H9 (cell line): ENCODE results near the gene DEFB108B. TPM values are rescaled to one million over a fixed set of nuclear protein-coding genes. Genes with fewer than 3 reads are reported as not detected.
"Not testable (repeated sequence)": the region's sequence is repeated elsewhere in the genome, so short reads cannot be mapped to it uniquely, and the experiment has no call there.

Source experiments
- DNase-seq: peaks from one replicate; pipeline ENCODE4 v3.0.0-alpha.2; 2017
- H2AFZ ChIP-seq: one replicate; pipeline ENCODE4 v1.6.1; 2013; ENCODE audit warnings: mild to moderate bottlenecking, low read length, control low read depth, moderate library complexity
- H2AK5ac ChIP-seq: 2 replicates; pipeline ENCODE4 v1.6.1; 2013; ENCODE audit warnings: low read length, control low read depth, mixed read lengths; ENCODE audit not compliant: insufficient read length
- H2BK120ac ChIP-seq: one replicate; pipeline ENCODE4 v1.6.1; 2013; ENCODE audit warnings: low read depth, mild to moderate bottlenecking, low read length, control low read depth, inconsistent platforms; ENCODE audit not compliant: poor library complexity, severe bottlenecking
- H2BK12ac ChIP-seq: 2 replicates; pipeline ENCODE4 v1.6.1; 2013; ENCODE audit warnings: low read length, control low read depth, mixed read lengths, low read depth; ENCODE audit not compliant: insufficient read length
- H2BK15ac ChIP-seq: 2 replicates; pipeline ENCODE4 v1.6.1; 2013; ENCODE audit warnings: low read depth, low read length, control low read depth
- H2BK20ac ChIP-seq: one replicate; pipeline ENCODE4 v1.6.1; 2013; ENCODE audit warnings: low read depth, mild to moderate bottlenecking, low read length, control low read depth, inconsistent platforms; ENCODE audit not compliant: poor library complexity, severe bottlenecking
- H2BK5ac ChIP-seq: 2 replicates; pipeline ENCODE4 v1.6.1; 2013; ENCODE audit warnings: low read length, control low read depth, mixed read lengths; ENCODE audit not compliant: insufficient read length
- H3K14ac ChIP-seq: 2 replicates; pipeline ENCODE4 v1.6.1; 2013; ENCODE audit warnings: low read length, control low read depth; ENCODE audit not compliant: insufficient read depth
- H3K18ac ChIP-seq: 2 replicates; pipeline ENCODE4 v1.6.1; 2013; ENCODE audit warnings: low read depth, mild to moderate bottlenecking, mixed read lengths, low read length, control low read depth; ENCODE audit not compliant: insufficient read length
- H3K23ac ChIP-seq: 2 replicates; pipeline ENCODE4 v1.6.1; 2013; ENCODE audit warnings: low read length, control low read depth, mixed read lengths, low read depth; ENCODE audit not compliant: insufficient read length
- H3K23me2 ChIP-seq: 2 replicates; pipeline ENCODE4 v1.6.1; 2013; ENCODE audit warnings: low read depth, mild to moderate bottlenecking, mixed read lengths, low read length, control low read depth; ENCODE audit not compliant: insufficient read length, poor library complexity, severe bottlenecking
- H3K27ac ChIP-seq: 2 replicates; pipeline ENCODE4 v1.5.1; 2013; ENCODE audit warnings: low read length, control low read depth, mixed read lengths, low read depth; ENCODE audit not compliant: insufficient read length
- H3K27me3 ChIP-seq: 2 replicates; pipeline ENCODE4 v1.6.1; 2013; ENCODE audit warnings: low read length, control low read depth, inconsistent platforms; ENCODE audit not compliant: insufficient read depth
- H3K4ac ChIP-seq: 2 replicates; pipeline ENCODE4 v1.6.1; 2013; ENCODE audit warnings: low read depth, mild to moderate bottlenecking, control low read depth, inconsistent platforms, low read length, moderate library complexity
- H3K4me1 ChIP-seq: 2 replicates; pipeline ENCODE4 v1.6.1; 2013; ENCODE audit warnings: low read length, control low read depth, inconsistent platforms; ENCODE audit not compliant: insufficient read depth
- H3K4me2 ChIP-seq: 2 replicates; pipeline ENCODE4 v1.6.1; 2013; ENCODE audit warnings: low read length, control low read depth, mixed read lengths; ENCODE audit not compliant: insufficient read length, insufficient read depth
- H3K56ac ChIP-seq: 2 replicates; pipeline ENCODE4 v1.6.1; 2013; ENCODE audit warnings: low read depth, mild to moderate bottlenecking, mixed read lengths, low read length, control low read depth; ENCODE audit not compliant: insufficient read length
- H3K79me1 ChIP-seq: 2 replicates; pipeline ENCODE4 v1.6.1; 2013; ENCODE audit warnings: low read depth, mild to moderate bottlenecking, moderate library complexity, low read length, control low read depth, inconsistent platforms; ENCODE audit not compliant: insufficient read depth, poor library complexity, severe bottlenecking
- H3K79me2 ChIP-seq: 2 replicates; pipeline ENCODE4 v1.6.1; 2013; ENCODE audit warnings: low read length, control low read depth, inconsistent platforms; ENCODE audit not compliant: insufficient read depth
- H3K9ac ChIP-seq: 2 replicates; pipeline ENCODE4 v1.6.1; 2013; ENCODE audit warnings: low read length, control low read depth, mixed read lengths; ENCODE audit not compliant: insufficient read length; ENCODE audit errors: extremely low read depth
- H3K9me3 ChIP-seq: one replicate; pipeline ENCODE4 v1.6.1; 2013; ENCODE audit warnings: low read depth, low read length, inconsistent platforms; ENCODE audit not compliant: control insufficient read depth
- H3T11ph ChIP-seq: one replicate; pipeline ENCODE4 v1.6.1; 2013; ENCODE audit warnings: mild to moderate bottlenecking, low read length, control low read depth, inconsistent platforms
- H4K20me1 ChIP-seq: one replicate; pipeline ENCODE4 v1.6.1; 2013; ENCODE audit not compliant: control insufficient read depth, insufficient read length, insufficient read depth
- H4K5ac ChIP-seq: 2 replicates; pipeline ENCODE4 v1.6.1; 2013; ENCODE audit warnings: low read depth, mild to moderate bottlenecking, mixed read lengths, low read length, control low read depth; ENCODE audit not compliant: insufficient read length
- H4K8ac ChIP-seq: replicated peaks from 2 replicates; pipeline ENCODE4 v1.6.1; 2013; ENCODE audit warnings: low read length, control low read depth, mixed read lengths, low read depth; ENCODE audit not compliant: insufficient read length
- H4K91ac ChIP-seq: 2 replicates; pipeline ENCODE4 v1.6.1; 2013; ENCODE audit warnings: low read depth, mild to moderate bottlenecking, moderate library complexity, mixed read lengths, low read length, control low read depth; ENCODE audit not compliant: insufficient read length
- H3K27ac Mint-ChIP-seq, 3 experiments: 2 replicates in 2 of 3; 3 replicates in 1 of 3; pipeline ENCODE4 v1.8.0; 2020 to 2021; ENCODE audit warnings: mixed read lengths in 3 of 3, mild to moderate bottlenecking in 1 of 3, moderate library complexity in 1 of 3
- H3K27me3 Mint-ChIP-seq: 2 replicates; pipeline ENCODE4 v1.8.0; 2021; ENCODE audit warnings: low read depth, mild to moderate bottlenecking, moderate library complexity, mixed read lengths
- H3K36me3 Mint-ChIP-seq, 3 experiments: 2 replicates in 2 of 3; 3 replicates in 1 of 3; pipeline ENCODE4 v1.8.0; 2020 to 2021; ENCODE audit warnings: low read depth in 3 of 3, mixed read lengths in 3 of 3; ENCODE audit not compliant: insufficient read depth in 1 of 3
- H3K4me1 Mint-ChIP-seq, 2 experiments: 2 replicates each; pipeline ENCODE4 v1.8.0; 2020; ENCODE audit warnings: mixed read lengths in 2 of 2
- H3K4me3 Mint-ChIP-seq, 2 experiments: 2 replicates in 1 of 2; 3 replicates in 1 of 2; pipeline ENCODE4 v1.8.0; 2020 to 2021; ENCODE audit warnings: mild to moderate bottlenecking in 2 of 2, mixed read lengths in 2 of 2, moderate library complexity in 1 of 2
- H3K9me3 Mint-ChIP-seq, 2 experiments: 2 replicates in 1 of 2; 3 replicates in 1 of 2; pipeline ENCODE4 v1.8.0; 2020; ENCODE audit warnings: mild to moderate bottlenecking in 2 of 2, mixed read lengths in 2 of 2, moderate library complexity in 1 of 2
- WGBS: extraction: QIAGEN DNeasy Blood & Tissue Kit; methylation state at CpG from one replicate; pipeline ENCODE4 v1.1.7; 2013; ENCODE audit warnings: missing lambda C conversion rate, low lambda C conversion rate, mixed read lengths; ENCODE audit not compliant: insufficient read length; ENCODE audit errors: extremely low coverage; 5-methylcytosine and 5-hydroxymethylcytosine counted together
- total RNA-seq: library from RNA; stranded (reverse); gene quantifications from 2 replicates; pipeline ENCODE4 v1.2.1, GENCODE V29; 2021
- TF ChIP-seq, protein P1 (sequence below): fragments of 200-600 bp; sonication (generic); conservative IDR thresholded peaks from 3 replicates; pipeline ENCODE4 v1.8.0; 2021; ENCODE audit warnings: antibody characterized with exemption, mild to moderate bottlenecking

The DEFB108B gene
- total RNA-seq, 1 experiment from 2014 or later = not detected

DNA sequence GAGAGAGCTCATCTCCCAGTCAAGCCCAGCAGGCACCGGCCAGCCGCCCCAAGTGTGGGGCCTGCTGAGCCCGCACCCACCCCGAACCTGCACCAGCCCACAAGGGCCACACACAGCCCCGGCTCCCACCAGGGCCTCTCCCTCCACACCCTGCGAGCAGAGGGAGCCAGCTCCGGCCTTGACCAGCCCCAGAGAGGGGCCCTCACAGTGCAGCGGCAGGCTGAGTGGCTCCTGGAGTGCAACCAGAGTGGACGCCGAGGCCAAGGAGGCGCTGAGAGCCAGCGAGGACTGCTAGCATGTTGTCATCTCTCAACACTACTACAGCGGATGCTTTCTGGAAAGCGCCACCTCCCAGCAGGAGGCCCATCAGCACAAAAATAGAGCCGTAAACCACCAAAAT is 10.9 kb downstream of the DEFB108B start:
- H2BK120ac ChIP-seq = no peak overlapping the region
- Mint-ChIP-seq H3K4me3 (no peak overlapping the region), H3K9me3 (peaks cover 0 to 6% of the 10 kb centered on the region in 2 experiments; a peak in 2 of 5 replicates), H3K27me3 (peaks cover 7% of the 10 kb centered on the region), H3K36me3 (no peaks in the 10 kb centered on the region; a peak in 1 of 7 replicates), H3K27ac (no peak overlapping the region; a peak in 1 of 7 replicates), H3K4me1 (peaks cover 12 to 17% of the 10 kb centered on the region in 2 experiments)
- H3K9ac ChIP-seq = no peak overlapping the region
- no peaks in the 10 kb centered on the region for H3K79me2 ChIP-seq
- H3K4ac ChIP-seq = no peak overlapping the region
- no peak overlapping the region for H2BK20ac ChIP-seq
- H2AK5ac ChIP-seq = no peak overlapping the region
- no peaks in the 10 kb centered on the region for H3K79me1 ChIP-seq
- no peak overlapping the region for H4K8ac ChIP-seq
- no peaks in the 10 kb centered on the region for H4K20me1 ChIP-seq
- no peak overlapping the region for H2BK12ac ChIP-seq
- DNase-seq = peak; percentile 68
- peak overlapping the region; percentile 69 for H3K18ac ChIP-seq
- H3K27ac ChIP-seq = no peak overlapping the region
- H2BK15ac ChIP-seq = no peak overlapping the region
- H2AFZ ChIP-seq = no peak overlapping the region
- no peak overlapping the region for H2BK5ac ChIP-seq
- H3K4me2 ChIP-seq = no peak overlapping the region
- H3K23me2 ChIP-seq = no peaks in the 10 kb centered on the region
- H3T11ph ChIP-seq = no peak overlapping the region
- no peak overlapping the region for H4K5ac ChIP-seq
- H4K91ac ChIP-seq = no peak overlapping the region
- no peaks in the 10 kb centered on the region for H3K27me3 ChIP-seq
- no peak overlapping the region for H3K56ac ChIP-seq
- WGBS = no CpG with 5 or more reads among the region's 15 CpGs
- TF ChIP-seq, protein P1, sequence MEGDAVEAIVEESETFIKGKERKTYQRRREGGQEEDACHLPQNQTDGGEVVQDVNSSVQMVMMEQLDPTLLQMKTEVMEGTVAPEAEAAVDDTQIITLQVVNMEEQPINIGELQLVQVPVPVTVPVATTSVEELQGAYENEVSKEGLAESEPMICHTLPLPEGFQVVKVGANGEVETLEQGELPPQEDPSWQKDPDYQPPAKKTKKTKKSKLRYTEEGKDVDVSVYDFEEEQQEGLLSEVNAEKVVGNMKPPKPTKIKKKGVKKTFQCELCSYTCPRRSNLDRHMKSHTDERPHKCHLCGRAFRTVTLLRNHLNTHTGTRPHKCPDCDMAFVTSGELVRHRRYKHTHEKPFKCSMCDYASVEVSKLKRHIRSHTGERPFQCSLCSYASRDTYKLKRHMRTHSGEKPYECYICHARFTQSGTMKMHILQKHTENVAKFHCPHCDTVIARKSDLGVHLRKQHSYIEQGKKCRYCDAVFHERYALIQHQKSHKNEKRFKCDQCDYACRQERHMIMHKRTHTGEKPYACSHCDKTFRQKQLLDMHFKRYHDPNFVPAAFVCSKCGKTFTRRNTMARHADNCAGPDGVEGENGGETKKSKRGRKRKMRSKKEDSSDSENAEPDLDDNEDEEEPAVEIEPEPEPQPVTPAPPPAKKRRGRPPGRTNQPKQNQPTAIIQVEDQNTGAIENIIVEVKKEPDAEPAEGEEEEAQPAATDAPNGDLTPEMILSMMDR = no peak
- H3K23ac ChIP-seq = no peak overlapping the region
- H3K9me3 ChIP-seq = no peaks in the 10 kb centered on the region
- H3K4me1 ChIP-seq = no peaks in the 10 kb centered on the region; the same call in 1 of the 2 replicates
- no peak overlapping the region for H3K14ac ChIP-seq

DNA sequence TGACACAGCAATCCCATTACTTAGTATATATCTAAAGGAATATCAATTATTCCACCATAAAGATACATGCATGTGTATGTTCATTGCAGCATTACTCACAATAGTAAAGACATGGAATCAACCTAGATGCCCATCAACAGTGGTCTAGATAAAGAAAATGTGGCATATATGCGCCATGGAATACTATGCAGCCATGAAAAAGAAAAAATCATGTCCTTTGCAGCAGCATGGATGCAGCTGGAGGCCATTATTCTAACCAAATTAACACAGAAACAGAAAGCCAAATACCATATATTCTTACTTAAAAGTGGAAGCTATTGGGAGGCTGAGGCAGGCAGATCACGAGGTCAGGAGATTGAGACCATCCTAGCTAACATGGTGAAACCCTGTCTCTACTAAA is 20.9 kb downstream of the DEFB108B start:
- not testable (repeated sequence) for H2BK15ac ChIP-seq, H3K79me2 ChIP-seq, H2BK5ac ChIP-seq

More for the DNA sequence above, 20.9 kb downstream of the DEFB108B start:
- not testable (repeated sequence) for H3T11ph ChIP-seq, DNase-seq, H4K20me1 ChIP-seq, H2AK5ac ChIP-seq, H2BK20ac ChIP-seq, H3K27ac Mint-ChIP-seq, H3K23ac ChIP-seq, H3K27ac ChIP-seq, H3K56ac ChIP-seq, H3K9me3 Mint-ChIP-seq, H3K27me3 ChIP-seq, H3K23me2 ChIP-seq, H4K5ac ChIP-seq, H3K4me1 Mint-ChIP-seq, H2AFZ ChIP-seq, H3K27me3 Mint-ChIP-seq, H4K91ac ChIP-seq, H2BK120ac ChIP-seq, H3K4ac ChIP-seq, H2BK12ac ChIP-seq, H3K4me1 ChIP-seq, H3K14ac ChIP-seq, H3K18ac ChIP-seq, H3K36me3 Mint-ChIP-seq, H3K9me3 ChIP-seq, H3K4me3 Mint-ChIP-seq, H4K8ac ChIP-seq, H3K4me2 ChIP-seq, H3K9ac ChIP-seq, H3K79me1 ChIP-seq
- no CpG with 5 or more reads among the region's 2 CpGs for whole genome bisulfite sequencing
